Progenitor cell of endocrine pancreas (in vitro differentiated cells): ENCODE data around the gene NAV3. TPM values are rescaled to one million over a fixed set of nuclear protein-coding genes. Genes with fewer than 3 reads are reported as not detected.
A peak's percentile ranks its signal among the peaks of the same experiment; 100 is the strongest.
"Not testable (repeated sequence)": the region's sequence is repeated elsewhere in the genome, so short reads cannot be mapped to it uniquely, and the experiment has no call there.

Source experiments
- DNase-seq: peaks from one replicate; pipeline ENCODE4 v3.0.0; 2021; ENCODE audit warnings: low spot score; ENCODE audit not compliant: unreplicated experiment
- H3K27ac Mint-ChIP-seq: 2 replicates; pipeline ENCODE4 v1.8.0; 2021; ENCODE audit warnings: mild to moderate bottlenecking, moderate library complexity, mixed read lengths
- H3K27me3 Mint-ChIP-seq: 2 replicates; pipeline ENCODE4 v1.8.0; 2021; ENCODE audit warnings: mixed read lengths
- H3K36me3 Mint-ChIP-seq: 2 replicates; pipeline ENCODE4 v1.8.0; 2022; ENCODE audit warnings: mixed read lengths; ENCODE audit not compliant: insufficient read depth
- H3K4me1 Mint-ChIP-seq: 2 replicates; pipeline ENCODE4 v1.8.0; 2021; ENCODE audit warnings: low read depth, mixed read lengths
- H3K4me3 Mint-ChIP-seq: 2 replicates; pipeline ENCODE4 v1.8.0; 2021; ENCODE audit warnings: low read depth, mild to moderate bottlenecking, moderate library complexity, mixed read lengths
- H3K9me3 Mint-ChIP-seq: 2 replicates; pipeline ENCODE4 v1.8.0; 2021; ENCODE audit warnings: low read depth, mixed read lengths
- CTCF ChIP-seq: fragments of 200-600 bp; sonication (generic); IDR thresholded peaks from one replicate; pipeline ENCODE4 v1.5.0; 2021; ENCODE audit warnings: antibody characterized with exemption, mild to moderate bottlenecking; ENCODE audit not compliant: unreplicated experiment
- total RNA-seq: library from RNA; stranded (reverse); gene quantifications from 2 replicates; pipeline ENCODE4 v1.2.1, GENCODE V29; 2021

Gene NAV3
- total RNA-seq, 1 donor from 2014 or later = 11.5 TPM

- Mint-ChIP-seq H3K4me3 (no peak overlapping the region), H3K9me3 (peaks cover 5% of the 10 kb centered on the region), H3K27ac (no peak overlapping the region), H3K36me3 (no peaks in the 10 kb centered on the region), H3K27me3 (no peaks in the 10 kb centered on the region), H3K4me1 (peaks cover 6% of the 10 kb centered on the region)
- DNase-seq = no peak
- no peak for TF ChIP-seq CTCF
Measured at GRCh38 chr12:78101113-78101876, 270.6 kb downstream of the NAV3 start.

- no peaks in the 10 kb centered on the region for H3K27me3 Mint-ChIP-seq
- H3K4me3 Mint-ChIP-seq = no peak overlapping the region
- no peak for TF ChIP-seq CTCF
- H3K9me3 Mint-ChIP-seq = no peaks in the 10 kb centered on the region
- peaks cover 6% of the 10 kb centered on the region for H3K4me1 Mint-ChIP-seq
- H3K36me3 Mint-ChIP-seq = no peaks in the 10 kb centered on the region
- H3K27ac Mint-ChIP-seq = no peak overlapping the region
- DNase-seq = no peak
Measured at GRCh38 chr12:78101946-78102635, 271.4 kb downstream of the NAV3 start.

GRCh38 chr12:78102801-78103200, 272.1 kb downstream of the NAV3 start:
- H3K27ac Mint-ChIP-seq, H3K36me3 Mint-ChIP-seq, DNase-seq, H3K4me3 Mint-ChIP-seq, H3K4me1 Mint-ChIP-seq, H3K27me3 Mint-ChIP-seq, H3K9me3 Mint-ChIP-seq: not testable (repeated sequence)

DNA sequence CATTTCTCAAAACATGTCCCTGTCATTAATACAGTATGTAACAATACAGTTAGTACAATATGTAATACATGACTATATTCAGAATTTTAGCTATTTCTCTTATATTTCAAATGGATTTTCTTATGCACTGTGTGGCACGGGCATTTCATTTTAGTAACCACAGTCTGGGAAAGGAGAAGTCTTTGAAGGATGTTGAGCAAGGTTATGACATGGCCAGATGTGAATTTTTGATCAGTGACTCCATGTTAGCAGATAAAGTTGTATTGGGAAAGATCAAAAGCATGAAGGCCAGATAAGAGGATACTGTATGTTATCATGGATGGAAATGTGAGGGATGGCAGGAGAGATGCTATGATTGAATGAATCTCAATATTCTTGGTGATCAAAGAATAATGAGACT, 285.2 kb downstream of the NAV3 start:
- no peak overlapping the region for H3K27ac Mint-ChIP-seq
- DNase-seq = no peak
- no peaks in the 10 kb centered on the region for H3K36me3 Mint-ChIP-seq
- TF ChIP-seq CTCF = no peak
- H3K9me3 Mint-ChIP-seq = peaks cover 21% of the 10 kb centered on the region
- H3K4me1 Mint-ChIP-seq = no peaks in the 10 kb centered on the region
- H3K4me3 Mint-ChIP-seq = no peak overlapping the region
- H3K27me3 Mint-ChIP-seq = no peaks in the 10 kb centered on the region

- Mint-ChIP-seq H3K27ac (no peak overlapping the region), H3K27me3 (no peaks in the 10 kb centered on the region), H3K4me3 (no peak overlapping the region), H3K36me3 (no peaks in the 10 kb centered on the region), H3K4me1 (no peaks in the 10 kb centered on the region), H3K9me3 (peaks cover 9% of the 10 kb centered on the region)
- peak; percentile 17 for TF ChIP-seq CTCF
- no peak for DNase-seq
Measured at GRCh38 chr12:78118036-78118435, 287.3 kb downstream of the NAV3 start.

DNA sequence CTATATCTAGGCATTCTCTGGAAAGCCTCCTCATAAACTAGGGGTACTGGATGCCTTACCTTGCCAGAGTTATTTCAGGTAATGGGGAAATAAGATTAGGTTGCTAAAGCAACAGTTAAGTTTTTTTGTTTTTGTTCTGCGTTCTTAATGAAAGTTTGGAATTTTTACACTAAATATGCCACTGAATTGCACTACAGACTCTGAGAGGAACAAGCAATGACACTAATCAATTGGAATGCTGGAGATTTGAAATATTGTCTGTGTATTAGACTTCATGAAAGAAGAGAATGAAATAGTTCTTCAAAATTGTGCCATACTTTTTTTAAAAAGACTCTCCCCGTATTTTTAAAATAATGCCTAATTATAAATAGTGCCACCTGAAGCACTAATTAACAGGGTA, 287.8 kb downstream of the NAV3 start:
- Mint-ChIP-seq H3K27ac (no peak overlapping the region), H3K9me3 (peaks cover 8% of the 10 kb centered on the region), H3K36me3 (no peaks in the 10 kb centered on the region), H3K27me3 (no peaks in the 10 kb centered on the region), H3K4me3 (no peak overlapping the region), H3K4me1 (no peaks in the 10 kb centered on the region)
- DNase-seq = no peak
- TF ChIP-seq CTCF = no peak
